Gastrocnemius medialis (tissue), 4 donors: Measurements from ENCODE around the gene IGFN1.

Experiments used
- POLR2A ChIP-seq, 2 donors: fragments of 450-650 bp; IDR thresholded peaks; one replicate each; pipeline ENCODE4 v1.6.1; 2017; ENCODE audit warnings: antibody characterized with exemption in 2 of 2, mild to moderate bottlenecking in 2 of 2, moderate library complexity in 2 of 2
- TF ChIP-seq, protein P1 (sequence below), 5 experiments: fragments of 450-650 bp in 3 of 5; fragments of 200-600 bp in 2 of 5; sonication (generic) in 2 of 5; IDR thresholded peaks in 4 of 5; conservative IDR thresholded peaks in 1 of 5; 1 replicate in 4 of 5; 2 replicates in 1 of 5; pipeline ENCODE4 v1.5.1; 2016 to 2019; ENCODE audit warnings: antibody characterized with exemption in 5 of 5, mild to moderate bottlenecking in 3 of 5, moderate library complexity in 3 of 5

DNA sequence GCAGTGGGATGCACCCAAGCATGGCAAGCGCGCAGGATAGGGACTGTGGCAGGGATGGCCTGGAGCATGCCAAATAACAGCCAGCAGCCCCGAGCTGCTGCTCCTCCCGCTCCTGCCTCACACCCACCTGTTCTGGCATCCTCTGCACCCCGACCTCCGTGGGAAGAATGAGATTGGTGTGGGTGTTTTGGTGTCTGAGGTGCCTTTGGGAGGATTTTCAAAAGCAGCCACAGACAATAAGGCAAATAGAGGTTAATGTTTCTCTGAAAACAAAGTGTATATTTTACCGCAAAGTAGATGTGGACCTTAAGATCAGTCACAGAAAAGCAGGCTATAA lies 35.5 kb downstream of the IGFN1 start:
- TF ChIP-seq, protein P1, sequence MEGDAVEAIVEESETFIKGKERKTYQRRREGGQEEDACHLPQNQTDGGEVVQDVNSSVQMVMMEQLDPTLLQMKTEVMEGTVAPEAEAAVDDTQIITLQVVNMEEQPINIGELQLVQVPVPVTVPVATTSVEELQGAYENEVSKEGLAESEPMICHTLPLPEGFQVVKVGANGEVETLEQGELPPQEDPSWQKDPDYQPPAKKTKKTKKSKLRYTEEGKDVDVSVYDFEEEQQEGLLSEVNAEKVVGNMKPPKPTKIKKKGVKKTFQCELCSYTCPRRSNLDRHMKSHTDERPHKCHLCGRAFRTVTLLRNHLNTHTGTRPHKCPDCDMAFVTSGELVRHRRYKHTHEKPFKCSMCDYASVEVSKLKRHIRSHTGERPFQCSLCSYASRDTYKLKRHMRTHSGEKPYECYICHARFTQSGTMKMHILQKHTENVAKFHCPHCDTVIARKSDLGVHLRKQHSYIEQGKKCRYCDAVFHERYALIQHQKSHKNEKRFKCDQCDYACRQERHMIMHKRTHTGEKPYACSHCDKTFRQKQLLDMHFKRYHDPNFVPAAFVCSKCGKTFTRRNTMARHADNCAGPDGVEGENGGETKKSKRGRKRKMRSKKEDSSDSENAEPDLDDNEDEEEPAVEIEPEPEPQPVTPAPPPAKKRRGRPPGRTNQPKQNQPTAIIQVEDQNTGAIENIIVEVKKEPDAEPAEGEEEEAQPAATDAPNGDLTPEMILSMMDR (IDR thresholded peaks at IDR 0.05 in 4 of 5, conservative IDR thresholded peaks at IDR 0.05 in 1 of 5): no peak
- no peak for TF ChIP-seq POLR2A (IDR thresholded peaks at IDR 0.05)
